ENCODE results near the gene MMP21.

MMP21 gene

DNA sequence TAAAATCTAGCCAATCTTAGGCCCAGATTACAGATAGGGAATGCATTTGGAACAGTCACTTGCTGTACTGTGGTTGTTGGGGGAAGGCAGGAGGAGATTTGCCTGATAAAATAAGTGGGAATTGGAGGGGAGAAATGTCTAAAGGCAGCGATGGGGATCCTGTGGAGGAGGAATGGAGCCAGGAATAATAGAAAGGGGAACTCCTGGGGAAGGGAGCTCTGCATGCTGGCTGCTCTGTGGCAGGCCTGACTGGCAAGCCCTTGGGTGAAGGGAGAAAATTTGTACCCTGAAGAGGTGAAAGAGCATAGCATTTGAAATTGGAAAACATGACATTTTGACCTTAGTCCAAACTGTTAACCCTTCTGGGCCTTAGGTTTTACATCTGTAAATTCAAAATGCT lies 13.7 kb downstream of the MMP21 start:
- DNase-seq = no peak

DNA sequence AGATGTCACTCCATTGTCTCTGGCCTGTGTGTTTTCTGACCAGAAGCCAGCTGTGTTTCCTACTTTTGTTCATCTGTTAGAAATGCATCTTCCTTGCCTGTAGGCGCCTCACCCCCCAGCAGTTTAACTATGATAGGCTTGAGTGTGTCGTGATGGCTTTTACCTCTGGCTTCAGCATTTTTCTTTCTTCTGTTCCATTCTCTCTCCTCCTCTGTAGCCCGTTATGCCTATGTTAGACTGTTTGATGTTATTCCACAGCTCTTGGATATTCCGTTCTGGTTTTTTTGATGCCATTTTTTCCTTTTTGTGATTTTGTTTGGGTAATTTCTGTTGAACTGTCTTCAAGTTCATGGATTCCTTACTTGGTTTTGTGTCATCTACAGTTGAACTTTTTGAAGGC lies 17.9 kb downstream of the MMP21 start:
- no peak for DNase-seq

DNA sequence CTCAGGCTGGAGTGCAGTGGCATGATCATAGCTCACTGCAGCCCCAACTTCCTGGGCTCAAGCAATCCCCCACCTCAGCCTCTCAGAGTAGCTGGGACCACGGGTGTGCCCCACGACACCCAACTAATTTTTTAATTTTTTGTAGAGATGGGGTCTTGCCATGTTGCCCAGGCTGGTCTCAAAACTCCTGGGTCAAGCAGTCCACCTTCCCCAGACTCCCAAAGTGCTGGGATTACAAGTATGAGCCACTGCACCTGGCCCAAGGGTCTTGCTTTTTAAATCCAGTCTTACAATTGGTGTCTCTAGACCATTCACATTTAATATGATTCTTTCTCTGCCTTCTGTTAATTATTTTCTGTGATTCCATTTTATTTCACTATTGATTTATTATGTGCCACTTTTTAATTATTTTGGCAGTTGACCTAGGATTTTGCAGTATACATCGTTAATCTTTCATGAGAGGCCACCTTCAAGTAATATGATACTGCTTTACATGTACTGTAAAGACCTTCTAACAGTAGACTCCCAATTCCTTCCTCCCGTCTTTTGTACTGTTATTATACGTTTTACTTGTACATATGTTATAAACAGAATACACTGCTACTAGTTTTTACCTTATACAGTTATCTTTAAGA lies 18.7 kb downstream of the MMP21 start:
- DNase-seq = no peak

DNA sequence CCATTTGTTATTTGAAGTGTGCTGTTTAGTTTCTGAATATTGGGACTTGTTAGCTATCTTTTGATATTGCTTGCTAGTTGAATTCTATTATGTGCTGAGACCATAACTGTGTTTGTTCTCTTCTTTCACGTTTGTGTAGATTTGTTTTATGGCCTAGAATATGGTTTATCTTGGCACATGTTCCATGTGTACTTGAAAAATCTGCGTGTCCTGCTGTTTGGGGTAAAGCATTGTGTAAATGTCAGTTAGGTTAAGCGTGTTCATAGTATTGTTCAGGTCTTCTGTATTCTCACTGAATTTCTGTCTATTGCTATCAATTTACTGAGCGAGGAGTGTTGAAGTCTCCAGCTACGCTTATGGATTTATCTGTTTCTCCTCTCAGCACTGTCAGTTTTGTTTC lies 19.4 kb downstream of the MMP21 start:
- no peak for DNase-seq

DNA sequence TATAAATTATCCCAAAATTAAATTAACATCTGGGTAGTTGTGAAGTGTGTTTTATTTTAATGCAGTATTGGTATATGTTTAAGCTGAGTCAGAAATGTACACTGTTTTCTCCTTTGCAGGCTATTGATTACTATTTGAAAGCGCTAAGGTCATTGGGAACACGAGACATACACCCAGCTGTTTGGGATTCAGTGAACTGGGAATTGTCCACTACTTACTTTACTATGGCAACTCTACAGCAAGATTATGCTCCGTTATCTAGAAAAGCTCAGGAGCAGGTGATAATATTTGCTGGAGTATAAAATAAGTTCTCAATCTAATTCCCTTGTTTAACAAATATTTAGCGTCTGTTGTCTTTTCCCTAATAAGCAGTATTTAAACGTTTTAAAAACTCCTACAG lies 28.2 kb downstream of the MMP21 start:
- DNase-seq = no peak

DNA sequence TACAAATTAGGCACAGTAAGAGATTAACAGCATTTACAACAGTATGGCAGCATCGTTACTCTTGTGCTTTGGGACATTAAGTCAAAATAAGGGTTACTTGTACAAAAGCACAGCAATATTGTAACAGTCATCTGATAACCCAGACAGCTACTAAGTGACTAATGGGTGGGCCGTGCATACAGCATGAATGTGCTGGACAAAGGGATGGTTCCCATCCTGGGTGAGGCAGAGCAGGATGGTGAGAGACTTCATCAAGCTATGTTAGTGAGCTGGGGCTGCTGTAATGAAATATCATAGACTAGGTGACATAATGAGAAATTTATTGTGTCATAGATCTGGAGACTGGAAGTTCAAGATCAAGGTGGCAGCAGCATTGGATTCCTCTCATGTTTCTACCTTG lies 30.7 kb downstream of the MMP21 start:
- no peak for DNase-seq

DNA sequence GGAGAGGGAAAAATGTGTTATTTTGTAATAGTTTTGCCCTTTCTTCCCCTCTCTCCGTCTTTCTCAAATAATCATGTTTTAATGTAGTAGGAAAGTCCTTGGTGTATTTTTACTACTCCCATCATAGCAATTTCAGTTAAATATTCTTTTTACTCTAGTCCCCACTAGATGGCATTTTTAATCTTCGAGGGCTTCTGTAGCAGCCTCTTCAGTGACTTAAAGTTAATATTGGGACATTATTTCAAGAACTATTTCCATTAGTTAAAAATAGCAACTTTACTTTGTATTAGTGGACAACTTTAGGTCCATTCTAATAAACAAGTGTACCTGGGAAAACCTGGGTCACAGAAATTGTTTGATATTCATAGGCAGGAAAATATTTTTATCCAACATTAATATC lies 33.2 kb downstream of the MMP21 start:
- no peak for DNase-seq

DNA sequence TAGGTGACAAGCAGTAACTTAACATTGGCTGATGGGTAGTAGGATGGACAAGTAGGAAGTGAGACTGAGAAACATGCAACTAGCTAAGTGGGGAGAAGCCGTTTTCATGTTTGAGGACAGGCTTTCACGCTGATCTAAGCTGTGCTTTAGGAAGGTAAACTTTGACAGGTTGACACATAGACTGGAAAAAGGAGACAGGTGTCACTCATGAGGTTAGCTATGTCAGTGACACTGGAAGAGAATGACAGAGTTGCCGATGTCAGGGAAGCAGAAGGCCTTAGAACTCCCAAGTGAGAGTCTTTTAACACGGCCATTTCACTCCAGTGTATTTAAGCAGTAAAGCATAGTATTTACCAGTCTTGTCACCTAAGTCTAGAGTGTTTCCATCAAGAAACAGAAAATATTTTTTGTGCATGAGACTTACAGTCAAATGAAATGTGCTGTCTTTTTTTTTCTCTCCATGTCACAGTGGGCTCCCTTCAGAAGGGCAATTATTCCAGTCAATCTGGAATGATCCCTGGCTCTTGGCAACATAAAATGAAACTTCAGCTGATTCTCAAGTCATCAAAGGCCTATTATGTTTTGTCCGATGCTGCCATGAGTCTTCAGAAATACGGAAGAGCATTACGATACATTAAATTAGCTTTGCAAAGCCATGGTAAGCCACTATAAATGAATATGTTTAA lies 35.5 kb downstream of the MMP21 start:
- DNase-seq = no peak

DNA sequence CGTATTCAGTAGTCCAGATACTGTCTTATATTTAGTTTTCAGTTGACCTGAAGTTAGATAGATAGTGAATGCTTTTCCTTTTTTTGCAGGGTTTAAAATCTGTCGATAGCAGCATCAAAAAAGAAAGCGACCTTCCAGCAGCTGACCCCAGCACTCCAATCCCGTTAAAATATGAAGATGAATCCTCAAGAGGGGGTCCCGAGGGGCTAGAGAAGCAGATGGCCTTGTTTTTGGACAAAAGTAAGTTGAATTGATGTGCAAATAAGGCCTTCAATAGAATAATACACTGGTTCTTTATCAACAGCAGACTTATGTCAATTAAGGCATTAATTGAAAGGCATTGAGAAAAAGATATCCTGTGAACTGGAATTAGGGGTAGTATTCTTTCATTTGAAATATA lies 37.4 kb downstream of the MMP21 start:
- no peak for DNase-seq

DNA sequence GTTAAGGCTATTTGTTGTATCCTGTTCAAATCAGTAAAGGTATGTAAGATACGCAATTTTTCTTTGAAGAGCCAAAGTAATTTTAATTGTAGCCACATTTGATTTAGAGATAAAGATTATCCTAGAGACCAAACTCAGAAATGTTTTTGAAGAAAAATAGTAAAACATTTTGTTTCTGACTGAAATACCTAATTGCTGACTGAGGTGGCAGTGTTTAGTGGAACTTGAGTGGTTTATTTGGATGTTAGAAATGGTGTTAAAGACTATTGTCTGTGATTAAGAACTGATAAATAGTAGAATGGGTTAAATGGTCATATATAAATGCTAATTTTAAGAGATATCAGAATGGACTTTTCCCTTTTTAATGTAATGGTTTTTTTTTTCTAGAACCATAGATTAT lies 40.8 kb downstream of the MMP21 start:
- no peak for DNase-seq

DNA sequence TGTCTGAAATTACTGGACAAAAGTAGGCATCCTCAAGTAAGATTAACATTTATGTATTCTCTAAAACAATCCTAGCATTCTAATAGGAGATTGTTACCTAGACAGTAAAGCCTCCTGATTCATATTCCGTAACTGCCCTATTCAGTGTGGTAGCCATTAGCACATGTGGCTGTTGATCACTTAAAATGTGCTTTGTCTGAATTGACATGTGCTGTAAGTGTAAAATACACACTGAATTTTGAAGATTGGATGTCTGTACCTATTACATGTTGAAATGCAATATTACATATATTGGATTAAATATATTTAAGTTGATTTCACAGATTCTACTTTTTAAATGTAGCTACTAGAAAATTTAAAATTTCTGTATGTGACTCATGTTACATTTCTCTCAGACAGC lies 41.5 kb downstream of the MMP21 start:
- DNase-seq = no peak

DNA sequence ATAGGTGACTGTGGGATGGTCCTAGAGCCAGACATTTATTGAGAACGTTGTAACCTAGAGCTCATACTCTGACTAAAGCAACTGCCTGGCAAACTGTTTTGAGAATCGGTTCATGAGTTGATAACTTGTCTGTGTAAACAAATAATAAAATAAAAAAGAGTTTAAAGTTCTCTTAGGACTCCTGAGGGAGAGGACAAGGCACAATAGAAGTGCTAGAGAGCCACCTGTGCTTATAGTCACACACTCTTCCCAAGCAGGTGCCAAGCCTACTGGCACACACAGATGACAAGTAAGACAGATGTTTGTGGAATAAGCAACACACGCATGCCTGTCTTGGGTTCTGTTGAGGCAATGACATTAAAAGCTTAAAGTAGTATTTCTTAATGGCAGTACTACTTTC lies 48.2 kb downstream of the MMP21 start:
- DNase-seq = no peak

DNA sequence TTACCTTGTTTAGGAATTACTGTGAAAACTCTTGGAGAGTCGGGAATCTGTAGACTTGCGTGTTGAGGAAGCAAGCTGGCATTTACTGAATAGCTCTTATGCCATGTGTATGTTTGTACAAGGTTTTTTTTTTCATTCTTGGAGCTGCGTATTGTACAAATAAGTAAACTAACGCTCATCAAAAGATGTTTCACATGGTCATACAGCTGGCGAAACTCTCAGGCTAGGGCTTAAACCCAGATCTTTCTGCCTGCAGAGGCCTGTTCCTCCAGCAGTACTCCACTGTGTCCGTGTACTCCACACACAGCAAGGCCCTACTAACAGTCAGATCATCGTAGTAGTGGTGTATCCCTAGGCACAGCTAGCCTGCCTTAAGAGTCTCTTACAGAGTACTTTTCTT lies 48.7 kb downstream of the MMP21 start:
- no peak for DNase-seq

DNA sequence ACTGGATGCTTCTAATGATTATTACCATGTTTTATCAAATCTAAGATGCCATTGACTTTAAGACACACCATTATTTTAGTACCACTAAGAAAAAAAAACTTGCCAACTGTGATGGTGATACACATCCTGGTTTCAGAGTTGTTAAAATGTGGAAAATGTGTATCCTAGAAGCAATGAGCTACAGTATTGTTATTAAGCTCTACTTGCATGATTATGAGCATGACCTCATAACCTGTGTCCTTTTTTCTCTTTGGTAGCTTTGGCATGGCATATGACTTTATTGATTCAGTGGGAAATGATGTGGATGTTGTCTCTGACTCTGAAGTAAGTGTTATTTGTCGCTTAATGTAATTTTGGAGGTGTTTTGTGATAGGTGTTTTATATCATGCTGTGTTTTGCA lies 52.8 kb downstream of the MMP21 start:
- DNase-seq = no peak

DNA sequence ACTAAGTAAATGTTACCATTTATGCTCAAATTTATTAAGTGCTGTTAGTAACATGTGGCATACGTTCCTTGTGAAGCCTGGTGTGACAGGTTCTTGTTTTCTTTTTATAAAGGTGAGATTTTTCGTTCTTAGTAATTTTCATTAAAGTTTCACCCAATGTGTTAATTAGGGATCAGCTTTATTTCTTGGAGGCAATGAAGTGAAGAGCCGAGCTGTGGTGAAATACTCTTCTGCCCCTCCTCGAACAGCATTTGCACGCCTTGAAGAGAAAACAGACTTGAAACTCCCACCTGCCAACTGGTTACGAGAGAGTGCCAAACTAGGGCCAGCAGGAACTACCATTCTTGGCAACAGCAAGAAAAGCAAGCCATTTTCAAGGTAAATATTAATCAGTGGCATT lies 54.6 kb downstream of the MMP21 start:
- no peak for DNase-seq

DNA sequence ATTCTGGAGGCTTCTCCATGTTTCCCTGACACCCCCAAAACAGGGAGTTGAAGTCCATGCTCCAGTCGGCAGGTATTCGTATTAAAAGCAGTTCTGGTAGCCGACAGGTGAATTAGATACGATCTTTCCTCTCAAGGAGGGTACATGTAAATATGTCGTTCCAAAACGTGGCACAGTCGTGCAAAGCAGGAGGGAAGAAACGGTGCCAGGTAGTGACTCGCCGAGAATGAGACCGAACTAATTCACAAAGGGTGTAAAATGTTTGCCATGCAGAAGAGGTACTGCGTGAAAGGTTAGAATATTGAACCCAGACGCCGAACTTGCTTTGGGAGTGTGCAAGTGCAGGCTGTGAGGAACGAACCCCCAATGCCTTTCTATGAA lies 55.6 kb downstream of the MMP21 start:
- no peak for DNase-seq

DNA sequence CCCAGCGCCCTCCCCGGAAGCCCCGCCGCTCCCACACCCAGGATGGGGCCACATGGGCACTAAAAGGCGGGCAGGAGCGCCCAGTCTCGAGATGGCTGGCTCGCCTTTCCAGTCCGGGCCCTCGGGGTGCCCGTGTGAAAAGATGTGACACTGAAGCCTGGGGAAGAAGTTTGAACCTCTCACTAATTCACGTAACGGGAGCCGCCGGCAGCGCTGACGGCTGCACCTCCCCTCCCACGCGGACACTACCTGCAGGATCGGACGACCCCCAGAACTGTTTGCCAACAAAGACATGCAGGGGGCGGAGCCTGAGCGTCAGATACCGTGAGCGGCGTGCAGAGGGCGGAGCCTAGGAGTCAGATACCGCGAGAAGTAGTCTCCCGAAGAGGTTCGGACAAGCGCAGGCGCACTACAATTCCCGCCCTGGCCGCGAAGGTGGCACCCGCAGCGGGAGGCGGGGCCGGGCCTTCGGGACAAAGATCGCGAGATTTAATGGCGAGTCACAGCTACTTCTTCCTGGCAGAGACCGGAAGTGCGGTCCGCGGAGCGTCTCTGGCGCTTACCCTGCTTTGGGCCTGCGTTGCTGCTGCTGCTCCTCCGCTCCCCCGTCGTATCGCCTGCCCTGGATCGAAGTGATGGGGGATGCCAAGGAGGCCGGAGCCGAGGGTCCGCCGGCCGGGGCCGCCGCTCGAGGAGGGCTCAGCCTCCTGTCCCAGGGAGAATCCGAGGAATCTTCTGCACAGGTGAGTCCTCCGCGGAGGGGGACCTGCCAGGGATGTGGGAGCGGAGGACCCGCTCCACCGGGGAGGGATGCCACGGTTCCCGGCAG lies 56.2 kb downstream of the MMP21 start, which contains the start of gene EDRF1:
Gene EDRF1, plus strand, starts transcription at position 537 of the 829 bp plus-strand sequence. Its CDS starts 99 bp downstream, at position 636.
- peak; percentile 99 for DNase-seq

All from left hindlimb (tissue), 1 donor.